ENCODE data around the gene TRMT5.

GRCh38 chr14:60986500-60986899 is 5.6 kb upstream of the TRMT5 start:
- TF ChIP-seq CTCF (IDR thresholded peaks at IDR 0.05) (no peak), POLR2A (IDR thresholded peaks at IDR 0.05) (no peak), EP300 (IDR thresholded peaks at IDR 0.05) (no peak), POLR2AphosphoS5 (IDR thresholded peaks at IDR 0.05) (no peak)
